CD4-positive, alpha-beta T cell treated with Interferon alpha-2 for 1 hour (primary cell): ENCODE data around the gene GNAI3.
A peak's percentile ranks its signal among the peaks of the same experiment; 100 is the strongest.

Experiments used
- DNase-seq, 2 donors: peaks; one replicate each; pipeline ENCODE4 v3.0.0-alpha.2; 2020 to 2022

Gene GNAI3

DNA sequence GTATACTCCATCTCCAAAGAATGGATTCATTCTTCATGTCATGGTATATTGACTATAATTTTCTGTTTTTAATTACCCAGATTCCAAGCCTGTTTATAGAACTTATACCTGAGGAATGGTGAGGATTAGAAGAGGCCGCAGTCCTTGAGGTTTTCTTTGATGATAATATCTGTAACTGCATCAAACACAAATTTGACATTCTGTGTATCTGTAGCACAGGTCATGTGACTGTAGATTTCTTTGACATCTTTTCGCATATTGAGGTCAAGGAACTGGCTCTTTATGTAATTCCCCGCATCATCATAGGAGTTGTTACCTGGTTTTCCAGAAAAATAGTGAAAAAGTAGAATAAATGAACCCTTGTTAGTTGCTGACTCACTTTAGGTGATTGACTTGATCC lies 54.8 kb downstream of the GNAI3 start:
- peak in 1 of 2 donors; percentile 31 for DNase-seq

DNA sequence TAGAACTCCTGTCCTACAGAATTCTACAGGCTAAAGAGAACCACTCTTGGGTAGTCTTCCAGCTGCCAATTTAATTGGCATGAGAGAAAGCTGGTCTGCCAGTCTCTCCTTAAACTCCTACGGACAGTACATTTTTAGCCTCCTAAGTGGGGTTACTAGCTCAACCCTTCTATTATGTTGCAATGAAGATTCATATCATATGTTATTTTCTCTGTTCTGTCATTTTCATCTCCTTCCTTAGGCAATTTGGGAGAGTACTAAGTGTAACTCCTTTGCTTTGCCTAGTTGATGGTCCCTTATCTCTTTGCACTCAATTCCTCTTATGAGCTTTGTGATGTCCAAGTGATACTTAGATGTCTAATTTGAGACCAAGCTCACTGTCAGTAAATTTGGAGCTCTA lies 57.0 kb downstream of the GNAI3 start:
- DNase-seq = no peak

DNA sequence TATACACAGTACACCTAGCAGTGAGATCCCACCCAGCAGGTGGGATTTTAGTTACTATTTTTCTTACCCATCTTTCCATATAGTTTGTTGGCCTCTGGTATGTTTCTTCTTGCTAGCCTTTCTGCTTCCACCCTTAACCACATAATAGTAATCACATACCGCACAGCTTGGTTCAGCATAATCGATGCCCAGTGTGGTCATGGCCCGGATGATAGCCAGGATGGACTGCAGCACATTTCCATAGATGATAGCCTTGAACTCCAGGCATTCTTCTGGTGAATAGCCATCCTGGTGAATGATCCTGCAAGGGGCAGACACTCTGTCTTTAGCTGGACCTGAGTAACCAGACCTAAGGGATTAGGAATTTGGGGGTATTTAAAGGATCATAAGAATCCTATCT lies 61.5 kb downstream of the GNAI3 start:
- DNase-seq = no peak

DNA sequence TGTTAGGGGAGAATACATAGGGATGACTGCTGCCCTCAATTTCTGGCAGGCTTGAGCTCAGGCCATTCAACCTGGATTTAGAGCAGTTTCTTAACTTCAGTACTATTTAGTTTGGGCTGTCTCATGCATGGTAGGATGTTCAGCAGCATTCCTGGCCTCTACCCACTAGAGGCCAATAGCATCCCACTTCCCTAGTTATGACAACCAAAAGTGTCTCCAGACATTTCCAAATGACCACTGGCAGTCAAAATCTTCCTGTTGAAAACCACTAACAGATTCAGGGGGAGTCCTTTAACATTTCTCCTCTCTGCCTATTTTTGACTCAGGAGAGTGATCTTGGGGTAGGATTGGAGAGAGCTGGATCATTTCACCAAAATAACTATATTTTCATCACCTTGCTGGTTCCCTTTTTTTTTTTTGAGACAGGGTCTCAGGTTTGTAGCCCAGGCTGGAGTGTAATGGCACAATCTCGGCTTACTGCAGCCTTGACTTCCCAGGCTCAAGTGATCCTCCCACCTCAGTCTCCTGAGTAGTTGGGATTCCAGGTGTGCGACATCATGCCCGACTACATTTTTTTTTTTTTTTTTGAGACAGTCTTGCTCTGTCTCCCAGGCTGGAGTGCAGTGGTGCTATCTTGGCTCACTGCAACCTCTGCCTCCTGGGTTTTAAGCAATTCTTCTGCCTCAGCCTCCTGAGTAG lies 62.3 kb downstream of the GNAI3 start:
- no peak for DNase-seq

DNA sequence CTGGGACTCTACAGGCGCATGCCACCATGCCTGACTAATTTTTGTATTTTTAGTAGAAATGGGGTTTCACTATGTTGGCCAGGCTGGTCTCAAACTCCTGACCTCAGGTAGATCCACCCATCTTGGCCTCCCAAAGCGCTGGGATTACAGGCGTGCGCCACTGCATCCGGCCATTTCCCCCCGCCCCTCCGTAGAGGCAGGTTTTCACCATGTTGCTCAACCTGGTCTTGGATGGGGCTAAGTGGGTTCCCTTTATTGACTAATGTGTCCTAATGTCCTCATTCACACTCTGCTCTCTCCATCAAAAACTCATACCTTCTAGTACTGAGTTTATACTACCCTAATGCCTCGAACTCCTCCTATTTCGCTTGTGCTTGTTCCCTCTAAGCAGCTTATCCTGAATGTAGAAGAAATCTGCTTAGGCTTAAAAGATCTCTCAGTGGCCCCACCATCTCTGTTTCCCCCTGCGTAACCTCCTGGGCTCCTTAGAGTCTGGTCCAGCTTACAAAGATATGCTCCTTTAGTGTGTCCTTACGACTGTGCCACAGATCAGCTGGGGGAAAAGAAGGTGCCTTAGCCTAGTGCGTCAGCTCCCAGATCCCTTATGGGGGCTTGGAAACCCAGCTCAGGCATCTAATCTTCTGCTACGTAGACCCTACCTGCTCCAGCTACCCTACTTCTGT lies 63.0 kb downstream of the GNAI3 start:
- no peak for DNase-seq

DNA sequence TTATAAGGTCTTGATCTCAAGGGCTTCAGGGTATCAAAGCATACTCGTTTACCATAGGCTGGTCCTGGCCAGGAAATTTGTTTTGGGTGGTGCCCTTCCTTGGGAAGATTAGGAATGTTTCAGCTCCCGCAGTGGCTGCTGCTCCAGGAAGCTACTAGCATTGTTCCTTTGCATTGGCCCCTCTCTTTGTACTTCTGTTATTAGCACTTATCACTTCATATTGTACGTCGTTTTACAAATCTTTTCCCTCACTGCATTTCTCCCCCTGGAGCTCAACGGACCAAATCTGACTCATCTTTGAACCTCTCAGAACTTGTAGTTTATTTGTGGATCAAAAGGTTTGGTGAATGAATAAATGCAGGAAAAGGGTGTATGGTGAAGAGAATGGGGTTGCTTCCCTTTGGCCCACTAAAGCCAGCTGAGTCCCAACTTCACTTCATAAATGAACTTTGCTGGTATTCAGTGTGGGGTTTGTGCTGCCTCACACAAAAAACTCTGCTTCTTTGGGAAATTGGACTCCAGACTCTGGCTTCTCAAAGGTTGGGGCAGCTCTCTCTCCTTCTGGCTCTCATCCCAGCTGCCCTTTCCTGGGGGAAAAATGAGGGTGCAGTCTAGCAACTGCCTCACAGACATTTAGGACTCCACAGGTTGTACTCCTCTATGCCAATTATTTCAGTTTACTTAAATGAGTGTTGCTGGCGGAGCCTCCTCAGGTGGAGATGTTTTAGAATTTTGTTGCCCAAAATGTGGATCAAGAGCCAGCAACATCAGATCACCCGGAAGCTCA lies 65.1 kb downstream of the GNAI3 start:
- DNase-seq = no peak

DNA sequence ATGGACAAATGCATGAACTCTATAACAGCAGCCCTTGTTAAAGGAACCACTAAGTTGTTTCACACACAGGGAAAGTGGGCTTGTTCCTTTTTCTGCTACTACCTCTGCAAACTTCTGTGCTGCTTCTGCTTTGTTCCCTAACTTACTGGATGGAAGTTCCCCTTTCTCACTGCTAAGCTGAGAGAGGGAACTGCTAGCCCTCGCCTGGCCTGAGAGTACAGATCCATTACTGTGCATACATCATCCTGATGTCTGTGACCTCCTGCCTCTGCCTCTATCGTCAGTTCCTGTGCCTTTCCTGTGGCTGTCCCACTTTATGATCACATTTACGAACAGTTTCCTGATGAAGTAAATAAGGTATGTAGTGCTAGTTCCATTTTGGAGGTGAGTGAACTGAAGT lies 67.5 kb downstream of the GNAI3 start:
- peak; percentile 57 to 65 for DNase-seq

DNA sequence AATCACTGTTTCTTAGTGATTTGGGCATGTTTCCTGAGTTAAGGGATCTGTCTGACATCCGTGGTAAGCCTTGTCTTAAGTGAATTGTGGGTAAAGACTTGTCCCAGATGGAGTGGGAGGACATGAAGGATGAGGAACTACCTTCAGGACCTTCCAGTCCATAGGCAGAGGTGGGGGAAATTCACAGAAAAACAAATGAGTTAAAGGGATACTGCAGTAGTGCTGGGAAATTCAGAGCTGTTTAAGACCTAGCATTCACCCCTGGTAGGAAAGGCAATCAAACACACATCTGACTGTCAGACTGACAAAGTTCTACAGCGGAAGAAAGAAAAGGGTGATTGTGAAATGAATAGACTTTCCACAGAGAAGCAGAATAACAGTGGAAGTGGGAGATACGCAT lies 68.0 kb downstream of the GNAI3 start:
- DNase-seq = no peak

DNA sequence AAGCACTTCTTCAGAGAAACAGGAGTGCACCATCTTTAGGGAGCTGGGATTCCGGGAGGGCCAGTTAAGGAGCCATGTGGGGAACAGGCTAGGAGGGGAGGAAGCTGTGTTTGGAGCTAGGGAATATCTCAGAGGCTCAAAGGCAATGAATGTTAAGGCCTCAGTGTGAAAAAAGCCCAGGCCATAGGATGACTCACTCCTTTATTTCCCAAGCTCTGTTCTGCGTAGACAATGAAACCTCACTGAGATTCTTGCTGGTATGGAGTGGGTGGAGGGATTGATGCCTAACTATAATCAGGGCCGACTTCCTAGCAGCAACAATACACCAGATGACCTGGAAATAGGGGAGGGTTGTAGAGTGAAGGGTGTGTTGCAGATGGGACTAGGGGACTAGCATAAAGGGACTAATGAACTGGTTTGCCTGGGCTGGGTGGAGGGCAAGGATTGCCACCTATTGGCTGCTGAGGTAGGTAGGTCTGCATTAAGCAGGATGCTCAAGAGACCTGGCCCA lies 68.9 kb downstream of the GNAI3 start:
- peak in 1 of 2 donors; percentile 41 for DNase-seq

DNA sequence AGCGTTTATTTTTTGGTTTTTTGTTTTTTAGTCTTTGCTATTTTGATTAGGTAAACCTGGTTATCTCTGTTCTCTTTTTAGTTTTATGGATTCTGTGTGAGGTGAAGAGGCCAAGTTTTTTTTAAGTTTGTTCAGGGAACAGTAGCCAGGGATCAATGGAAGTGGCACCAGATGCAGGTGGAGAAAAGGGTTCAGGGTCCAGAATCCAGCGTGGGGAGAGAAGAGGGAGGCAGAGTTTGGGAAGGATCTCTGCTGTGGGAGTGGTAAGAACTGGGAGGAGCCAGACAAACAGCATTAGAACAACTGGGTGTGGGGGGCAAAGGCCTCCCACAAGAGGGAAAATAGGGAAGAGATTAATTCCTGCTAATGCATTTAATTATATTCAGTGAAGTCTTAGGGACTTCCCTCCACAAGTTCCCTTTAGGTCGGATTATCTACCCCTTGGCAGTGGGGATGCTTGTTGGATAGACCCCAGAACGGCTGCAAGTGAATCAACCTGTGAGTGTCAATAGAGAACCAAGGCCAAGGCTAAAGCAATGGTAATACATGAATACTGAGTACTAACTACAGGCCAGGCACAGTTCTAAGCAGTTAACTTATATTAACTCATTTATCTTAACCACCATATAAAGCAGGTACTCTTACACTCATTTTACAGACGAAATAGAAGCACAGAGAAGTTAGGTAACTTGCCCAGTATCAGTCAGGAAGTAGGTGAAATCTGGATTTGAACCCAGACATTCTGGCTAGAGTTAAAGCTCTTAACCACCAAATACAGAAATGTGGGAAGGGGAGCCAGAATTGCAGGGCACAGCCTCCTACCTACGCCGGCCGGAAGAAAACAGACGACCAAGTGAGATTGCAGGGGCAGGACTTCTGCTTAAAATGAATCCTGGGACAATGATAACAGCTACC lies 70.5 kb downstream of the GNAI3 start:
- DNase-seq = no peak

DNA sequence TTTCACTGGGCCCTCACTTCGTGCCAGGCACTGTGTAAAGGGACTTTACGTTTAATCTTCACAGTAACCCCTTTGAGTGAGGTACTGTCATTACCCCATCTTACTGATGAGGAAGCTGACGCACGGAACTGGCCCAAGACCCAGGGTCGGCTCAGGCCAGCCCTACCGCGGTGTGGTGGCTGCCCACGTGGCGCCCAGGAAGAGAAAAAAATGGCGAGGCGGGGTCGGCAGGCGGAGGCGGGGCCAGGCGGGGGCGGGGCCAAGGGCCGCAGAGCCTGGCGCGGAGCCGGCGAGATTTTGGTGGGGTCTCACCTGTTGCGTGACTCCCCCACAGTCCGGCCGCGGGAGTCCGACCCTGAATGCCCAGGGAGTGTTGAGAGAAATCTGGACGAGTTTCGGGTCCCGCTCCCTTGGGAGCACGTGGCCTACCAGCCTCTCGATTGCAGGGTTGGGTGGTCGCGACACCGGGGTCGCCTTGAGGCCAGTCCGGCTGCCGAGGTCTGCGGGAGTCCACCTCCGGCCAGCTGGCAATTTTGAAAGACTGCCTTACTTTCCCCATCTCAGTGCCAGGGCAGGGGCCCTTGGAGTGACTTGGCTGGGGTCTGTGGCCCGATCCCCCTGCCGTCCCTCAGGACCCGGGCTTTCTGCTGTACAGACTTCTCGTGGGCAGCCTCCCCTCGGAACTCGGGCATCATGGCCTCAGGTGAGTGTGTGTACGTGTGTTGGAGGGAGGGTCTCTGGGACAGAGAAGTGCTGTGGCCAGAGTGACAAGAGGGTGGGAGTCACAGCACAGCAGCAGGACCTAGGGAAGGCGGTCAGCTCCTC lies 71.4 kb downstream of the GNAI3 start, which contains the start of the genes AMPD2 and GNAT2:
Gene AMPD2, plus strand, starts transcription at position 262 of the 825 bp plus-strand sequence. CDS start 1,339 bp downstream, outside the sequence.
Gene GNAT2, minus strand, starts transcription at position 41 of the 825 bp plus-strand sequence. CDS start 6,746 bp downstream, outside the sequence.
- DNase-seq = peak; percentile 84 to 88

DNA sequence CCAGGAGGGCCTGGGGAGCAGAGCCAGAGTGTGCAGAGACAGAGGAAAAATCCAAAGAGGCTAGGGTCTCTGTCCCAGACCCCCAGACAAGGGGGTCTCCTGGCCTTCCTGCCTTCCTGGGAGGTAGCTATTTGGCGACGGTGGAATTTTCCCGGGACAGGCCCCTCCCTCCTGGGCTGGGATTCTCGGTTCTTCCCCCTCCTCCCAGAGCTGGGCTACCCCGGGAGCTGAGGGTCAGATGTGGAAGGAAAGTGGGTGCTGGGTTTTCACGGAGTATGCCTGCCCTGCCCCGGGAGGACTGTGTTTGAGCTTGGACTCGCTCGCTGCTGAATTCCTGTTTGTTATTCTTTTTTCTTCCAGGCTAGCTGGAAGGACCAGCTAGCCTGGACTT lies 72.0 kb downstream of the GNAI3 start:
- DNase-seq = no peak

DNA sequence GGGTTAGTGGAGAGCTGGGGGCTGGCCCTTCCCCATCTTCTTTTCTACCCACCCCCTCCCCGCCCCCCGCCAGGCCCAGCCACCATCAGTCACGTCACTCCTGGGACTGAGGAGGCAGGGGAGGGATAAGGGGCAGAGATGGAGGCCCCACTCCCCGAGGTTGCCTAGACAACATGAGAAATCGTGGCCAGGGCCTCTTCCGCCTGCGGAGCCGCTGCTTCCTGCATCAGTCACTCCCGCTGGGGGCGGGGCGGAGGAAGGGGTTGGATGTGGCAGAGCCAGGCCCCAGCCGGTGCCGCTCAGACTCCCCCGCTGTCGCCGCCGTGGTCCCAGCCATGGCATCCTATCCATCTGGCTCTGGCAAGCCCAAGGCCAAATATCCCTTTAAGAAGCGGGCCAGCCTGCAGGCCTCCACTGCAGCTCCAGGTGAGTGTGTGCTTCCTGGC lies 72.4 kb downstream of the GNAI3 start:
- peak; percentile 94 to 96 for DNase-seq

DNA sequence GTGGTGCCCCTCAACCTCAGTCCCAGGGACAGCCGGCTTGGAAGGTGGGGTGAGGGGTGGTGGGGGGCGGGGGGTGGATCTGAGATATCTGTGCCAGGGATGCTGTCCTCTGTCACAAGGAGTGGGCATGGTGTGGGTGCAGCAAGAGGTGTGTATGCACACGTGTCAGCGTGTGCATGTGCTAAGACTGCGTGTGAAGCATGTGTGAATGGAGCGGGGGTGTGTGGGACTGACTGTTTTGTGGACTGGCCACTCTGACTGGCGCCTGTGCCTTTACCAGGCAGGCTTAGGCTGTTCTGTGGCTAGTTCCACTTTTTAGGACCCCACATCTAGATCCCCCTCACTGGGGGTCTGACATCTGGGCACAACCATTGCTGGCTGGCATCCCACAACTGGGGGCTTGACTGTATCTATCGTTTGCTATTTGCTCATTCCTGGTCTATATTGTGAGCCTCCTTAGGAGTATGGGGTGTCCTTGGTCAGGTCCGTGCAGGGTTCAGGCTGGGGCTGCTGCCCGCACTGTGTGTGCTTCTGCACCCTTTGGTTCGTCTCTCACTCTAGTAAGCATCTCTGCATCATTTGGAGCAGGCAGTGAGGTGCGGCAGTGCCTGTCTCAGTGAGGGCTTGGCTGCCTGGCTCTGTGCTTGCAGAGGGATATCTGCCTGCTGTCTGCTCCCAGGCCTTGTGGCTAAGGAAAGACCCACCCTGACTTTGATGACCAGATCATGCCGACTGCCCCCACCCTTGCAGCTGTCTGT lies 73.1 kb downstream of the GNAI3 start:
- DNase-seq = no peak

DNA sequence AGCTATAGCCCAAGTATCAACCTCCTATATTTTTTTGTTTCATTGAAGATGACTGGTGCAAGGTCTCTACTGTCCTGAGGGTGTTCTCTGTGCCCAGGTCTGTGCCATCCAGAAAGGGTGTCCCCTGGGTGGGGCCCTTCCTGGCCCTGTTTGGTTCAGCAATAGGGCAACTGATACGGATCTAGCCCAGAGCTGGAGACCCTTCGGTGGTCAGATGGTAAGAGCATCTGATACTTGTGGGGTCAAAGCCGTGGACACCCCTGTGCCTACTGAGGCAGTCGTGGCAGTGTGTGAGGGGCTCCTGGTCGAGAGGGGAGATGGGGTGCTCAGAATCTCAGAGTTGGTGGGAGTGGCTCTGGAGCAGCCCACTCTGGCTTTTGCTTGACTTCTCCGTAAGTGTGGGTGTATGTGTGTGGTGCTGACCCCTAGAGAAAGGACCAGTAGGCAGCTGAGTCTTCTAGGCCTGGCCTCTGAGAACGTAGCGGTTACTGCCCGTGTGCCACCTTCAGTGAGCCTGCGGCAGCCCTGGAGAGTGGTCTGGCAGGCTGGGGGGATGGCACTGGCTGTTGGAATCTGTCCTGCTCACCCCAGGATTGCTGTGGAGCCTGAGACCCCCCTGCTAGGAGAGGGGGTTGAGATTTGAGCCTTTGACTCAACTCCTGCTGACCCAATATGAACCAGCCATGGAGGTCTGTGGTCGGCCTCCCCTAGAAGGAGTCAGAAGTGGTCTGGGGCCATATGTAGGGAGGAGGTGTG lies 73.9 kb downstream of the GNAI3 start:
- no peak for DNase-seq

DNA sequence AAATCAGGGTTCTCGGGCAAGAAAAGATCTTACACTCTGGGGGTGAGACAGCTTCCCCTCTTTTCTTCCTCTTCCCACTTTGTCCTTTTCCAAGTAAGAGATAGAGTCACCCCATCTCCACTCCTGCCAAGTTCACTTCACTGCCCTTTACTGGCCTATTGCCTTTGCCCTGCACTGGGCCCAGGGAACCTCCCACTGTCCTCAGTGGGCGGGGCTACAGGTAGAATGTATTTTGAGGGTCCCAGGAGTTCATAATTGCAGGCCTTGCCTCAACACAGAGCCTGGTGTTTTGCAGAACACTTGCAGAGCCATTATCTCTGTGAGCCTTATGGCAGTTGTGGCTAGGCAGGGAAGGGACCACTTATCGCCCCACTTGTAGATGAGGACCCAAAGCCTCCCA lies 74.5 kb downstream of the GNAI3 start:
- no peak for DNase-seq

DNA sequence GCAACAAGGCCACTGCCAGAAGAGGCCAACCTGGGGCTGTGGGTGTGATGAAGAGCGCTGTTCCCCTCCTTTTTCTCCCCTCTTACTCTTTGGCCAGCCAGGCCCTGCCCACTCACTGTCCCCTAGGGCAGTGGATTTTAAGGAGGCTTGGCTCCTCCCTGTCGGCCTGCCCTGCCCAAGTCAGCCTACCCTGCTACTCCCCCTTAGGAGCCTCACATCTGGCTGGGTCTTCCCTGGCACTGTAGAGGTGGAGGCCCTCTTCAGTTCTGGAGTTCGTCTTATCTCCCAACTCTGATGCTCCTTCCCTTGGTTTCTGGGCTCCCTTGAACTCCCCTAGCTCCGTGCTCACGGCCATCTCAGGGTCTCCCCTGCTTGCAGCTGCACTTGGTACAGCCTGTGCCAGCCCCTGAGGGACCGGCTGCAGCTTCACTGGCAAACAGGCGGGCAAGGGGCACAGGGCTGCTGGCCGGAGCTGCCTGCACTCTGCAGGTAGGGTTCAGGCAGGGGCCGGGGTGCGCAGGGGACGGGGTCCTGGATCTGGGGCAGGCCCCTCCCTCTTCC lies 75.3 kb downstream of the GNAI3 start:
- no peak for DNase-seq

DNA sequence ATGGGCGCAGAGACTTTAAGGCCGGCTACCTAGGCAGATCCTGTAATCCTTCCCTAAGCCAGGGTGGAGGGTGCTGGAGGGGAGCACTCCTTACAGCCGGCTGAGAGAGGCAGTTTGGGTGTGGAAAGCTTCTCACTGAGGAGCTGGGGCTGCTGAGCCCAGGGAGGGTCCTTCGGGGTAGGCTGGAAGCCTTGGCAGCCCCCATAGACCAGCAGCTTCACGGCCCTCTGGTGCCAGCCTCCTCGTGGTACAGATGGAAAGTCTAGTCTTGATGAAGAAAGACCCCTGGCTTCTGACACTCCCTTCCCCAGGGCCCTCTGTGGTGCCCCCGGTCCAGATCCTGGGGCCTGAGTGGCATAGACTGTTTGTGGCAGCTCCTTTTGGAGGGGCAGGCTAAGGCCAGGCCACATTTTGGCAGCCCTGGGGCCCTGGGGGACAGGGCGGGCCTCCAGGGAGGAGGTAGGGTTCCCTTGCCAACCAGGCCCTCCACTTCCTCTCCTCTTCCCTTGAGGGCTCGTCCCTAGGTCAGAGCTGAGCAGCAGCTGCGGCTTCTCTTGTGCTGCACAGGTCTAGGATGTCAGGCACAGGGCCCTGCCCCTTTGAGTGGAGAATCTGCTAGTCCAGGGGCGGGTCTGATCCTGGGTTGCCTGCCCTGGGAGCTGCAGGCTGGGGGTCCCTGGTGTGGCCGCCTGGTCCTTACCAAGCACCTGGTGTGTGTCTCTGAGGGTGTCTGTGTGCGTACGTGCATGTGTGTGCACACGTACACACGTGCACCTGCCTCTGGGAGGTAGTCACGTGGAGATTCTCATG lies 76.0 kb downstream of the GNAI3 start:
- DNase-seq = no peak
